Measurements from ENCODE around the gene ICA1.

The ICA1 gene

DNA sequence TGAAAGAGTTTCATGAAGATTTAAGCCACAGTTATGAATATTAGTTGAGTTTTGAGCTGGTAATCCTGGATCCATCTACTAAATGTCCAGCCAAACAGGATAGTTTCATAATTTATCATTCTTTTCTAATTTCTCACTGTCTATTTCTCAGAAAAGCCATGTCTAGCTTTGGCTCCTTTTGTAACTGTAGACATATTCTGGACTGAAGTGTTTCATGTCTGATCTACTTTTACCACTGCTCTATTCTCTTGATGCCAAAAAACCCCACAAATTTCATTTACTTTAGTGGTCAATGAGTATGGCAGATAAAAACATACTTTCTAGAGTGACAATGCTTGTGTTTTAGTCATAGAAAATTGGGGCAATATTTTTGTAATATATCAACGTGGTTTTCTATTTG lies 61.2 kb downstream of the ICA1 start:
- no peak overlapping the region for H3K4me3 ChIP-seq (ENCODE audit: low read depth, low read length)
- DNase-seq (ENCODE audit: low read depth) = no peak
- no peak for TF ChIP-seq CTCF (IDR thresholded peaks at IDR 0.05; ENCODE audit: insufficient read depth, low read depth, low read length, missing control alignments)

- no peak overlapping the region for H3K4me3 ChIP-seq (ENCODE audit: low read depth, low read length)
- no peak for TF ChIP-seq CTCF (IDR thresholded peaks at IDR 0.05; ENCODE audit: insufficient read depth, low read depth, low read length, missing control alignments)
- no peak for DNase-seq (ENCODE audit: low read depth)
Measured at GRCh38 chr7:8200316-8200715, 61.7 kb downstream of the ICA1 start.

GRCh38 chr7:8197994-8198698 lies 63.8 kb downstream of the ICA1 start:
- no peak for TF ChIP-seq CTCF (IDR thresholded peaks at IDR 0.05; ENCODE audit: insufficient read depth, low read depth, low read length, missing control alignments)
- no peak for DNase-seq (ENCODE audit: low read depth)
- no peak overlapping the region for H3K4me3 ChIP-seq (ENCODE audit: low read depth, low read length)

DNA sequence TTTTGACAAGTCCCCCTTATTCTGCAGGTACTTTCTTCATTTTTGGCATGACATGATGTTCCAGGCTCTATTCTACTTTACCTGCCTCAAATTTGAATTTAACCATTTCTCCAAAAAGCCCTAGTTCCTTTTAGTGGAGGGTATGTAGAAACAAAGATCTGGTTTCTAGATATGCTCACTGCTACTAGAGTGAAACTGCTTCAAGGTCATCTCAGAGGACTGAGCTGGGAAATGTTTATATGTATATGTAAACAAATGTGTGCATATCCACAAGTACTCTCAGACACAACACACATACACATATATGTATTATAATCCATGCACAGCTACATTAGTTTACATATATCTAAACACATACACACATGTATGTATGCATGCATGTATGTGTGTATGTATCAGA lies 69.1 kb downstream of the ICA1 start:
- TF ChIP-seq CTCF (IDR thresholded peaks at IDR 0.05; ENCODE audit: insufficient read depth, low read depth, low read length, missing control alignments) = no peak
- no peak for DNase-seq (ENCODE audit: low read depth)

DNA sequence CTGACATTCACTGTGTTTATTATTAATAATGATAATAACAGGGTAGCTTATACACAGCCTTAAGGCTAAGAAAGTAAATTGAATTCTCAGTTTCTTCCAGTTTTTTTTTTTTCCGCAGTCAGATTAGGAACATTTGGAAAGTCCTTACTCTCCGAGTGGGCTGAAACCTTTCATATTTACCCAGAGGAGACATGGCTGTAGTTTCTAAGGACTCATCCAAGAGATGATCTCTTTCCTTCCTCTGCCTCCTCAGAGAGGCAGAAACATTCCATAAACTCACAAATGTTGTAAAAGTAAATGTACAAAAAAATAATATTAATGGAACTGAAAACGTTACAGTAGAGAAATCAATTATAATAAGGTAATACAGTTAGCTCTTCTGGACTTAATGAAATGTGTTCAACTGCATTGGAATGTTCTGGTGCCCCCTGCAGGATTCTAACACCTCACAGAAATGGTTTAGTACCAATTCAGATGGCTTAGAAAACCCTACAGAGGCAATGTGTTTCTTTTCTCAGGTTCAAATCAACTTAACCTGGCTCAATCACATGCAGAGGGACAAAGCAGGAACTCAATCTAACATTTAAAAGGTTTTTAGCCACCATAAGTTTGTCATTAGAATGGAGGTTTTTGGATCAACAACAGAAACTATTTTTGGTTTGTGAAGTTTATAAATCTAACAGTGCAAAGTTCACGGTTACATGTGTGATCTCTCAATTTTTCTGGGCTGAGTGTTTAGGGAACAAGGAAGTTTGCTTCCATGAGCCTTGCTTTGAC lies 71.7 kb downstream of the ICA1 start:
- DNase-seq (ENCODE audit: low read depth) = peak; percentile 87
- no peak overlapping the region for H3K4me3 ChIP-seq (ENCODE audit: low read depth, low read length)
- peak; percentile 62 for TF ChIP-seq CTCF (IDR thresholded peaks at IDR 0.05; ENCODE audit: insufficient read depth, low read depth, low read length, missing control alignments)

More for the DNA sequence above, 69.1 kb downstream of the ICA1 start:
- no peak overlapping the region for H3K4me3 ChIP-seq (ENCODE audit: low read depth, low read length)

- no peak for DNase-seq (ENCODE audit: low read depth)
- no peak for TF ChIP-seq CTCF (IDR thresholded peaks at IDR 0.05; ENCODE audit: insufficient read depth, low read depth, low read length, missing control alignments)
- H3K4me3 ChIP-seq (ENCODE audit: low read depth, low read length) = no peak overlapping the region
Measured at GRCh38 chr7:8189625-8190024, 72.3 kb downstream of the ICA1 start.

All from GM12865 (cell line).